ENCODE measurements around the gene FSTL5.

GRCh38 chr4:161457906-161458305, 705.9 kb downstream of the FSTL5 start:
- TF ChIP-seq, protein P1, sequence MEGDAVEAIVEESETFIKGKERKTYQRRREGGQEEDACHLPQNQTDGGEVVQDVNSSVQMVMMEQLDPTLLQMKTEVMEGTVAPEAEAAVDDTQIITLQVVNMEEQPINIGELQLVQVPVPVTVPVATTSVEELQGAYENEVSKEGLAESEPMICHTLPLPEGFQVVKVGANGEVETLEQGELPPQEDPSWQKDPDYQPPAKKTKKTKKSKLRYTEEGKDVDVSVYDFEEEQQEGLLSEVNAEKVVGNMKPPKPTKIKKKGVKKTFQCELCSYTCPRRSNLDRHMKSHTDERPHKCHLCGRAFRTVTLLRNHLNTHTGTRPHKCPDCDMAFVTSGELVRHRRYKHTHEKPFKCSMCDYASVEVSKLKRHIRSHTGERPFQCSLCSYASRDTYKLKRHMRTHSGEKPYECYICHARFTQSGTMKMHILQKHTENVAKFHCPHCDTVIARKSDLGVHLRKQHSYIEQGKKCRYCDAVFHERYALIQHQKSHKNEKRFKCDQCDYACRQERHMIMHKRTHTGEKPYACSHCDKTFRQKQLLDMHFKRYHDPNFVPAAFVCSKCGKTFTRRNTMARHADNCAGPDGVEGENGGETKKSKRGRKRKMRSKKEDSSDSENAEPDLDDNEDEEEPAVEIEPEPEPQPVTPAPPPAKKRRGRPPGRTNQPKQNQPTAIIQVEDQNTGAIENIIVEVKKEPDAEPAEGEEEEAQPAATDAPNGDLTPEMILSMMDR (IDR thresholded peaks at IDR 0.05): no peak
- TF ChIP-seq SOX15 (CRISPR knock-in tag; IDR thresholded peaks at IDR 0.05) (no peak), JUN (CRISPR knock-in tag; IDR thresholded peaks at IDR 0.05) (no peak), ATF3 (CRISPR knock-in tag; conservative IDR thresholded peaks at IDR 0.05) (no peak), SP1 (CRISPR knock-in tag; conservative IDR thresholded peaks at IDR 0.05) (no peak), CREM (CRISPR knock-in tag; IDR thresholded peaks at IDR 0.05) (no peak), MLX (CRISPR knock-in tag; IDR thresholded peaks at IDR 0.05) (no peak)
